ENCODE data around the gene CAMK1D.

The CAMK1D gene

GRCh38 chr10:12466704-12467305 is 117.5 kb downstream of the CAMK1D start:
- DNase-seq (ENCODE audit: low read depth), result no peak
- TF ChIP-seq CTCF (conservative IDR thresholded peaks at IDR 0.05; ENCODE audit: low read depth, low read length), result no peak
- H3K4me3 ChIP-seq (ENCODE audit: low read length), result no peak overlapping the region

GRCh38 chr10:12469345-12469744 is 120.0 kb downstream of the CAMK1D start:
- no peak overlapping the region for H3K4me3 ChIP-seq (ENCODE audit: low read length)
- DNase-seq (ENCODE audit: low read depth), result no peak
- no peak for TF ChIP-seq CTCF (conservative IDR thresholded peaks at IDR 0.05; ENCODE audit: low read depth, low read length)

GRCh38 chr10:12470719-12471118 is 121.4 kb downstream of the CAMK1D start:
- no peak for TF ChIP-seq CTCF (conservative IDR thresholded peaks at IDR 0.05; ENCODE audit: low read depth, low read length)

GRCh38 chr10:12471135-12471534 is 121.8 kb downstream of the CAMK1D start:
- TF ChIP-seq CTCF (conservative IDR thresholded peaks at IDR 0.05; ENCODE audit: low read depth, low read length), result no peak

More at GRCh38 chr10:12470719-12471118, 121.4 kb downstream of the CAMK1D start:
- H3K4me3 ChIP-seq (ENCODE audit: low read length), result no peak overlapping the region
- DNase-seq (ENCODE audit: low read depth), result no peak

GRCh38 chr10:12473491-12473890 is 124.1 kb downstream of the CAMK1D start:
- DNase-seq (ENCODE audit: low read depth), result no peak
- no peak for TF ChIP-seq CTCF (conservative IDR thresholded peaks at IDR 0.05; ENCODE audit: low read depth, low read length)
- H3K4me3 ChIP-seq (ENCODE audit: low read length), result no peak overlapping the region

More at GRCh38 chr10:12471135-12471534, 121.8 kb downstream of the CAMK1D start:
- H3K4me3 ChIP-seq (ENCODE audit: low read length), result no peak overlapping the region
- DNase-seq (ENCODE audit: low read depth), result no peak

GRCh38 chr10:12474727-12475412 is 125.5 kb downstream of the CAMK1D start:
- H3K4me3 ChIP-seq (ENCODE audit: low read length), result no peak overlapping the region
- no peak for DNase-seq (ENCODE audit: low read depth)
- no peak for TF ChIP-seq CTCF (conservative IDR thresholded peaks at IDR 0.05; ENCODE audit: low read depth, low read length)

- TF ChIP-seq CTCF (conservative IDR thresholded peaks at IDR 0.05; ENCODE audit: low read depth, low read length), result no peak
- H3K4me3 ChIP-seq (ENCODE audit: low read length), result no peak overlapping the region
- DNase-seq (ENCODE audit: low read depth), result no peak
Observed at GRCh38 chr10:12476656-12477055, 127.3 kb downstream of the CAMK1D start.
